HG03159 (cell line): Measurements from ENCODE around the gene CPSF4L.

Experiments
- ATAC-seq: cut with Tn5 transposase; IDR thresholded peaks from one replicate; pipeline ENCODE4 v1.9.1; 2021; ENCODE audit warnings: mild to moderate bottlenecking, moderate library complexity; ENCODE audit not compliant: unreplicated experiment

Gene CPSF4L

GRCh38 chr17:73234736-73235135 is 26.9 kb downstream of the CPSF4L start:
- no peak for ATAC-seq

- ATAC-seq: peak; percentile 17
These were observed 28.9 kb downstream of the CPSF4L start for GRCh38 chr17:73232587-73233373.

- ATAC-seq: peak; percentile 81
These were observed 29.7 kb downstream of the CPSF4L start for GRCh38 chr17:73231841-73232586.

GRCh38 chr17:73231395-73231794 is 30.3 kb downstream of the CPSF4L start:
- ATAC-seq: no peak

- no peak for ATAC-seq
These were observed 31.6 kb downstream of the CPSF4L start for GRCh38 chr17:73230088-73230487.

GRCh38 chr17:73228748-73229236 is 32.9 kb downstream of the CPSF4L start:
- no peak for ATAC-seq

GRCh38 chr17:73227944-73228343 is 33.7 kb downstream of the CPSF4L start:
- ATAC-seq: no peak

GRCh38 chr17:73227379-73227778 is 34.3 kb downstream of the CPSF4L start:
- no peak for ATAC-seq

- ATAC-seq: no peak
These were observed 35.0 kb downstream of the CPSF4L start for GRCh38 chr17:73226556-73227172.

GRCh38 chr17:73224663-73225305 is 36.9 kb downstream of the CPSF4L start:
- no peak for ATAC-seq

- ATAC-seq: no peak
These were observed 37.4 kb downstream of the CPSF4L start for GRCh38 chr17:73224237-73224636.

GRCh38 chr17:73223626-73224230 is 38.0 kb downstream of the CPSF4L start:
- no peak for ATAC-seq

GRCh38 chr17:73215447-73215846 is 46.2 kb downstream of the CPSF4L start:
- ATAC-seq: no peak

GRCh38 chr17:73214851-73215250 is 46.8 kb downstream of the CPSF4L start:
- ATAC-seq: no peak

GRCh38 chr17:73214008-73214407 is 47.7 kb downstream of the CPSF4L start:
- ATAC-seq: no peak

GRCh38 chr17:73211745-73212144 is 49.9 kb downstream of the CPSF4L start:
- ATAC-seq: no peak

- no peak for ATAC-seq
These were observed 51.5 kb downstream of the CPSF4L start for GRCh38 chr17:73210002-73210678.

- ATAC-seq: no peak
These were observed 52.2 kb downstream of the CPSF4L start for GRCh38 chr17:73209436-73209835.

GRCh38 chr17:73208139-73208827 is 53.4 kb downstream of the CPSF4L start:
- ATAC-seq: no peak
